HG03108 (cell line): ENCODE results near the gene E2F3.
"Not testable (repeated sequence)": the region's sequence is repeated elsewhere in the genome, so short reads cannot be mapped to it uniquely, and the experiment has no call there.

Experiments used
- ATAC-seq: cut with Tn5 transposase; IDR thresholded peaks from one replicate; pipeline ENCODE4 v1.9.1; 2021; ENCODE audit warnings: moderate library complexity; ENCODE audit not compliant: unreplicated experiment

The E2F3 gene

DNA sequence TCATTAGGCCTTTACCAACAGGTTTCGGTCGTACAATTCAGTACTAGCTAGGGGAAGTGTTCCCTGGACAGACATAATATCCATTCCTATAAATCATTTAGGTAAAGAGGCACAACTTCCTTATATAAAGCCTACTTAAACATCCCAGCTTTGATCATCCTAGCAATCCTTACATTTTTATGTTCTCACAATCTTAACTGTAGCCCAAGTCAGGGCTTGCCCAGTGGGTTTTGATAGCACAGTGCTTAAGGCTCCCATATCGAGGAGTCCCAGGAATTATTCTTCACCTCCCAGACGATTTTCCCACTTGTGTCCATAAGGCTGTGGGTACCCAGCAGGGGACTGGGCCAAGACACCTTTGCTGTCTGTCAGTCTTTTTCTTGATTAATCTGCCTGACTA, 63.2 kb downstream of the E2F3 start:
- ATAC-seq: no peak

DNA sequence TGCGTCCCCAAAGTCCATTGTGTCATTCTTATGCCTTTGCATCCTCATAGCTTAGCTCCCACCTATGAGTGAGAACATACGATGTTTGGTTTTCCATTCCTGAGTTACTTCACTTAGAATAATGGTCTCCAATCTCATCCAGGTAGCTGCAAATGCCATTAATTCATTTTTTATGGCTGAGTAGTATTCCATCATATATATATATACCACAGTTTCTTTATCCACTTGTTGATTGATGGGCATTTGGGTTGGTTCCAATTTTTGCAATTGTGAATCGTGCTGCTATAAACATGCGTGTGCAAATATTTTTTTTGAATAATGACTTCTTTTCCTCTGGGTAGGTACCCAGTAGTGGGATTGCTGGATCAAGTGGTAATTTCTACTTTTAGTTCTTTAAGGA, 63.9 kb downstream of the E2F3 start:
- ATAC-seq: not testable (repeated sequence)

DNA sequence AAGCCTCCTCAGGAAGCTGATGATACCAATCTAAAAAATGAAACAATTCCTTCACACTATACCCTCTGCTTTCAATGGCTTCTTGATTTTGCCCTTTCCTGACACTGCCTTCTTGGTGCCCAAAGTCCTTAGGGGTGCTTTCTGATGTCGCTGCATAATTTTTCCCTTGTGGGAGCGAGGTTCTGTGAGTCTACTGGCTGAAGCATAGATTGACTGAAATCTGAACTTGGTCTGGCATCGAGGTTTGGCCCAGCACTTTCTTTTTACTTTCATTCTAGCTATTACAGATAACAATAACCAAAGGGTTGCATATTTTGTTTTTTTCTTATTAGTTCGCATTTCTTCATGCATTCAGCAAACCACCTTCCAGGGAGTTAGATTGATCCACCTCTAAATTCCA, 65.8 kb downstream of the E2F3 start:
- ATAC-seq: peak; percentile 46

DNA sequence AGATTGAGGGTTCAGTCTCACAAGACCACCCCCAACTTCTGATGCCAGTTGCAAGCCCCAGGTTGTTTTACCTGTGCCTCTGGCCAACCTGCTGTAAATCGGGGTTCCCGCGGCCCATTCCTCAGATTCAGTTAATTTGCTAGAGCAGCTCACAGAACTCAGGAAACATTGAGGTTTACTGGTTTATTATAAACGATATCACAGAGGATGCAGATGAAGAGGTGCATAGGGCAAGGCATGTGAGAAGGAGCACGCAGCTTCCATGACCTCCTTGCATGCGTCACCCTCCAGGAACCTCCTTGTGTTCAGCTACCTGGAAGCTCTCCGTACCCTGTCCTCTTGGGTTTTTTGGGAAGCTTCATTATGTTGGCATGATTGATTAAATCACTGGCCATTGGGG, 66.5 kb downstream of the E2F3 start:
- ATAC-seq: no peak

DNA sequence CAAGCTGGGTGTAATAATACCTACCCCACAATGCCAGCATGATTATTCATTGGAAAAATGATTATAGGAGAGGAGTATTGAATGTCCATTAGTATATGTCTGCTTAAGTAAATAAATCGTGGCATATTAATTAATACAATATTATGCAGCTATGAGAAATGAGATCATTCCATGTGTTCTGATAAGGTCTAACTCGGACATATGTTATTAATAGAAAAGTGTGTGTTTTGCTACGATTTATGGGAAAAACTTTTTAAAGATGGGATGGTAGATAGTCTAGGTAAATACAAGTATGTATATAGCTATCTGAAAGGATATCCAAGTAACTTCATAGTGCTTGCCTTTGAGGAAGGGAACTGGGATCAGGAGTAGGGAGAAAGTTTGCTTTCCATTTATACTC, 71.1 kb downstream of the E2F3 start:
- ATAC-seq: no peak

DNA sequence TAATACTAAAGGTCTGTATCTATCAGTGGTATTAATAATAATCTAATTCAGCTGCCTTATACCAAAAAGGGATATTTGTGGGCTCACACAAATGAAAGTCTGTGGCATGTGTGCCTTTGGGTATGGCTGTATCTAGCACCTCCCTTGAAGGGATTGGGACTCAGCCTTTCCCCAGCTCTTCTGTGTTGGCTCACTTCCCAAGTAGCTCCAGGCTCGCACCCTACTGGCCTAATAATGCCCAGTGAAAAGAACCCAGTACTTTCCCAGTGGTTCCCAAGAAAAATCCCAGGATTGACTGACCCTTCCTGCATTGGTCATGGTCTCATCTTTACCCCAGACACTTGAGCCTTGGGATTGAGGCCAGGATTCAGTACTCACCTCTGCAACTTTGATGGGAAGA, 71.8 kb downstream of the E2F3 start:
- ATAC-seq: no peak

DNA sequence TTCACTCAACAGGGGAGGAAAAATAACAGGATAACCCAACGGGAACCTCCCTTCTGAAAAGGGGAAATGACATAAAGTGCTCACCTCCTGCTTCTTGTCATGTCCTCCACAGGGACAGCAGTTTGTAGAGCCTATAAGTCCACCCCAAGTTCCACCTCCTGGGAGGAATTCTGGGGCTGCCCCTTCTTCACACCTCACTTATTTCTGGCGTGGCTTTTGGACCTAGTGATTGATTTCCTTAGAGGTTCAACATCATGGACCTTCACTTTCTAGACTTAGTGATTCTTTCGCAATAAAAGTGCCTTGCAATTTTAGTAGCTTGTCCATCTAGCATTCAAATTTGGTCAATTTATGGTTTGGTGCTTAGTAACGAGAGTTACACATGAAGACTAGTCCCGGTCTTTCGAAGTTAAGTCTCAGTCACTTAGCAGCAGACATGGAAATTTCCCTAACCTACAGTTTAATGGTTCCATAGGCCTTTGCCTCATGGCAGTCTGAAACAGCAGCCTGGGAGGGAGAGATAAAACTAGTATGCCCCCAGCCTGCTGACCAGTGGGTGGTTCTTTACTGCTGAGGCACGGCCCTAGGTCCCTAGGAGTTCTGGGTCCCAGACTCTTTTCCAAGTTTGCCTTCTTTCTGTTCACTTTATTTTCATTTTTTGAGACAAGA, 73.3 kb downstream of the E2F3 start:
- ATAC-seq: no peak

DNA sequence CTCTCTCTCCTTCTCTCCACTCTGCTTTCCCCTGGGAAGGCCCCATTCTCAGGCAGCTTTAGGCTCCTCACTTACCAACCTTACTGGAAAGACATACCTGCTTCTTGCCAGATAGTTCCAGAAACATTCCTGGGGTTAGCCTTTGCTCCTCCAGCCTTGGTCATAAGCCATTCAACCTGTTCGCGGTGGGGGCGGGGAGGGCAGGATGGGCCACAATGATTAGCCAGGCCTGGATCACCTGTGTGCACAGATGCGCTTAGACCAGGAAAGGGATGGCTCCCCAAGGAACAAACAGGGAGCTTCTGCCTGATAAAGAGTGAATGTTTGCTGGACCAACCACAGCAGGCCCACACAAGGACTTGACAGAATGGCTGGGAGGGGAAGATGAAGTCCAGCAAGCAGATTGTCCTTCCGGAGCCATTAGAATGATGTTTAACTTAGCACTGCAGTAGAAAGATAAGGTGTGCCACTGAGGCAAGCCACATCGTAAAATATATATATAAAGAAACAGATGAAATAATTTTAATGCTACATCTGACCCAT, 74.9 kb downstream of the E2F3 start:
- no peak for ATAC-seq

DNA sequence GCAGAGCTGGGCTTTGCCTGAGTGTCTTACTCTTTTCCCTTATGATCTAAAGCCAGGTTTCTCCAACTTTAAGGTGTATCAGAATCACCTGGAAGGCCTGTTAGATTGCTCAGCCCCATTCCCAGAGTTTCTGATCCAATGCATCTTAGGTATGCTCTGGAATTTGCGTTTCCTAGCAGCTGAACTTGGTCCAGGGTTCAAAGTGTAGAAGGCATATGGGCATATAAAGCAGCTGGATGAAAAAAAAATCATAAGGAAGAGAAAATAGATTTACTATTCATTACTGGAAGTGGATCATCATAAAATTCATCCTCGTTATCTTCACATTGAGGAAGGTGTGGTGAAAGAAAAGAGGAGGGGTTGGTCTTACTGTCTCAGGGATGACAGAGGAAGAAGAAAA, 75.8 kb downstream of the E2F3 start:
- no peak for ATAC-seq

DNA sequence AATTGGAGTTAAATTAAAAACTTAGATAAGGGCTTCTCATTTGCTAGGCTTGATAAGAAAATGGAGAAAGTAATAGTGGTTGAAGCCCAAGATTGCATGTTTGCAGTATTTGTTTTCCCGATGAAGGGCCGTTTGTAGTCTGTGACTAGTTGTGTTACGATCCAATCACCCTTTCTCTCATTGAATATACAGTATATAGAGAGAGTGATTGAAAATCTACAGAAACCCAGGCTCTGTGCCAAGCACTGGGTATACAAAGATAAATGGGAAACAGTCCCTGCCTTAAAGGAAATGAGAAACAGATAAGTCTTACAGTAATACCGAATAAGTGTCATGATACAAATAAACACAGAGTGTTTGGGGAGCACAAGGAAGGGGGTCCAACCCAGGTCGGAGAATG, 77.4 kb downstream of the E2F3 start:
- no peak for ATAC-seq

DNA sequence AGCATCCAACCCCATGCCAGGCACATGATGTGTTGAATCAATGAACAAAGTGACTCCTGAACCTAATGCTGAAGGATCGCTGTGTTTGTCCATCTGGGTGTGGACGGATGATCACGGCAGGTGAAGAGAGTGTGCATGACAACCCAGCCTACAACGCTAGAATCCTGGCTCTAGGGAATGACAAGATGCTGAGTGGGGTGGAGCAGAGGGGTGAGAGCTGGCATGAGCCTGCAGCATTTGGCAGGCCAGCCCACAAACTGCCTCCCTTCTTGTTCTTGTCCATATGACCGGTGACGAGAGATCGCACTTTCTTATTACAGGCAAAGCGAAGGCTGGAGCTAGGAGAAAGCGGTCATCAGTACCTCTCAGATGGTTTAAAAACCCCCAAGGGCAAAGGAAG, 77.8 kb downstream of the E2F3 start:
- ATAC-seq: no peak

DNA sequence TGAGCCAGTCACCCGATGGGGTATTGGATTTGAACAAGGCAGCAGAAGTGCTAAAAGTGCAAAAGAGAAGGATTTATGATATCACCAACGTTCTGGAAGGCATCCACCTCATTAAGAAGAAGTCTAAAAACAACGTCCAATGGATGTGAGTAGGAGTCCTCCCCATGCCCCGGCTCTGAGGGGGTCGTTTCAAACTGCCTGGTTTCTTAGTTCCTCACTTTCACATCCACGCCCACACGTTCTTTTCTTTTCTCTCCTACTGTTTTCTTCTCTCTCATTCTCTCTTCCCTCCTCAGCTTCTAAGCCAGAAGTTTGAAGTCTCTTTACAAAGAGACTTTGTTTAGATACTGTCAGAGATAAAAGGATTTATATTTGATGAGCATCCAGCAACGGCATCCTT, 79.6 kb downstream of the E2F3 start:
- no peak for ATAC-seq

DNA sequence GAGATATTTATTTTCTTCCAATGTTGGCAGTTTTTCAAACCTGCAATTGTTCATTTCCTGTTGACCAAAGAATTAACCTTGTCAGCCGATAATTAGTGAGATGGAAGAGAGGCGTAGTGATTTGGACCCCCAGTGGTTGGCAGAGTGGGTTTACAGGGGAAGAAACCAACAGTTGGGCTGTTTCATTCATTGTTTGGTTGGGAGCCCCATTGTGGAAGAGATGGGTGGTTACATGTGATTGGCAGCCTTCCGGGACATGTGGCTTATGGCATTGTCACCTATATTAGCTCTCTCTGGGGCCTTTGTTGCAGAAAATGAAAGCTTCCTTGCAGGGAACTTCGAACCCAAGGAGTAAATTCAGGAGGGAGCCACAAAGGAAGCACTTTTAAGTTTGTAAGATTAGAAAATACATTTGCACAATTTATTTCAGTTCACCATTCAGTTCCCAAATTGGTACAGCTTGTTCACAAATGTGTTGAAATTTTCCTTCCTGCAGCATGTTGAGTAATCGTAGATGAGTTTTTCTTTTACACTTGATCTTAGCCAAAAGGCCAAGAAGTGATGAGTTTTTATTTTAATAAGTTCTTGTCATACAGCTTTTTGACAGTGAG, 82.3 kb downstream of the E2F3 start:
- no peak for ATAC-seq

DNA sequence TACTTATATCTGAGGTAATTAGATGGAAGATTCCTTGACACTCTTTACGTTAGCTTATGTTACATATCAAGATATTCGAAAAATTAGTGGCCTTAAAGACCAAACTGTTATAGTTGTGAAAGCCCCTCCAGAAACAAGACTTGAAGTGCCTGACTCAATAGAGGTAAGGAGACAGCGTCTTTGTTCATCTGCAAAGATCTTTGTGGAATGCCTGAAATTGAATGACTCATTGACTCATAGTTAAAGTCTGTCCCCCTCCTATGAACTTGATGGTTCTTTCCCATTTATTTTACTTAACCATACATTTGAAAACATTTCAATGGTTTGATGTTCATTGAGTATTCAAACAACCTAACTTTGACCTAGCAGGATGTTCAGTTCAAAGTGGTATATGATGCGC, 85.0 kb downstream of the E2F3 start:
- no peak for ATAC-seq

DNA sequence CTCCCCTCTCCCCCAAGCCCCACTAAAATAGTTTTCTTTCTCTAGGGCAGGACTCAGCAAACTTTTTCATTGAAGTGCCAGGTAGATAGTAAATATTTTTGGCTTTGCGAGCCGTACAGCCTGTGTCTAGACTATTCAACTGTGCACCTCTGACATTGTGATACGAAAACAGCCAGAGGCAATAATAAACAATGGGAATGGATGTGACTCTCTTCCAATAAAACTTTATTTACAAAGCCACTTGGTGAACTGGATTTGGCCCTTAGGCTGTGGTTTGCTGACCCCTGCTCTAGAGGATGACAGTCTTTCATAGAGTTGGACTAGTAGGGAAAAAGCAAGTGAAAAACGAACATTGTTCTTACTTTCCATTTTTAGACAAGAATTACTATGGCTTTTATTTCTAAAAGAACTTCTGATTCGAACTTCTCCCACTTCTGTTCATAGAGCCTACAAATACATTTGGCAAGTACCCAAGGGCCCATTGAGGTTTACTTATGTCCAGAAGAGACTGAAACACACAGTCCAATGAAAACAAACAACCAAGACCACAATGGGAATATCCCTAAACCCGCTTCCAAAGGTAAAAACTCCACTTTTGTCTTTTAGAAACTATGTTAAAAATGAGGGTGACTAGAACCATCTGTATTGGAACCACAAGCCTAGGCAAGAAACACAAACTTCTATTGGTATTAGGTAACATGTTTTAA, 86.1 kb downstream of the E2F3 start:
- no peak for ATAC-seq

DNA sequence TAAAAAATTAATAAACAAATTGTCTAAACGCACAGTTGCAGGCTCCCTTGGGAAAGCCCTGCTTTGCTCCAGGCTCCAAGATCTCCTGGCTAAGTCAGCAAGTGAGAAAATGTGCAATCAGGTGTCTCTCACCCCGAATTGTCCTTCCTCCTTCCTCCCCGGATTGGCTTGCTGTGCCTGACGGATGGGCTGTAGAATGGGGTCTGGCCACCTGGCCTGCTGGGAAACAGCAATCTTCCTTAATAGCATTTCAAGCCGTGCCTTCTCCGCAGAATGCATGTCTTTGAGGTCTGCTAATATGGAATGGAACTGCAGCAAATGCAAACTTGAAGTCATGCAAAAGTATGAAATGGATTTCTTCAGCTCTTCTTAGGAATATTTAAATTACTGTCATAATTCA, 88.9 kb downstream of the E2F3 start:
- no peak for ATAC-seq

DNA sequence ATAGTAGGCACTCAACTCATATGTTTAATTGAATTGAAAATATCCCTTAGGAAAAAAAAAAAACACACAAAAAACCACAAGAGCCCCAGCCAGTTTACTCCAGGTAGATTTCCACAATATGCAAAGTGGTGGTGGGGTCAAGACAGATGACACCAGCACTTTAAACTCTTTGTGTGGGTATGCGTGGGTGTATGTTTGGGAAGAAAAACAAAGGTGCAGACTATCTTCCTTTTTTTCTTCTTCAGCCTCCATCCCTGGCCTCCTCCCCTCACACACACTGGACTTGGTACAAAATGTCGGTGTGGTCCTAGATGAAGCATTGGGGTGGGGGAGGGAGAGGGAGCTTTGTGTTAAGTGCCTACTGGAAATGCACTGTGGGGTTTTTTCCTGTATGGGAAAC, 90.4 kb downstream of the E2F3 start:
- no peak for ATAC-seq

DNA sequence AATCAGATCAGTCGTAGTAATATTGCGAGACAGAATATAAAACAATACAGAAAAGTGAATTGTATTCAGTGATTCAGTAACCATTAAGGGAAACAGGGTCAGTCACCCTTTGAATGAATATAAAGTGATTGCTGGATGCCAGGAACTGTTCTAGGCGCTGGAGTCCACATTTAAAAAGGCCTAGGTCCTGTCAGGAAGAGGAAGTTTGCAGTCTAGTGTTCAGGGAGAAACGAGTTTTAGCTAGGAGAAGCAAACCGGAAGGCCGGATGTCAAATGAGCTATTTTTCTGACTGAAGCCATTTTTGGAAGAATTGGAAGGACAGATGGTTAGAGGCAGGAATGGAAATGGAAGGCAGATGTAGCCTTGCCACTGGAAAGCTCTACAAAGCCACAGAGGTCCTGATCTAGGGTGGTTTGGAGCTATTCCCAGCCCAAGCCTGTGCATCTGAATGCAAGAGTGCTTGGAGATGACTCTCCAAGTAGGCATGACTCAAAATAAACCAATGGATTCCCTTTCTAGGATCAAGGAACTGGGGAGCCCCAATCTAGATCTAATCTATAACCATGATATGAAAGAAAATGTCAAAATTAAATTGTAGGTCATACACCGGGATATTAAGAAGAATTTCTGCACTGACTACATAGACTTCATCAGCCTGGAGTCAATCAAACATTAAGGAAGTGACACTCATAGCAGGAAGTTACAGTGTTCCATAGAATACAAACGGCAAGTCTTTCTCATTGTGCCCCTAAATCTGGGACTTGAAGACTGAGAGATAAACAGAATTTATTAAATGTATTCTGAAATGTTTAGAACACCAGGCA, 95.7 kb downstream of the E2F3 start:
- no peak for ATAC-seq

DNA sequence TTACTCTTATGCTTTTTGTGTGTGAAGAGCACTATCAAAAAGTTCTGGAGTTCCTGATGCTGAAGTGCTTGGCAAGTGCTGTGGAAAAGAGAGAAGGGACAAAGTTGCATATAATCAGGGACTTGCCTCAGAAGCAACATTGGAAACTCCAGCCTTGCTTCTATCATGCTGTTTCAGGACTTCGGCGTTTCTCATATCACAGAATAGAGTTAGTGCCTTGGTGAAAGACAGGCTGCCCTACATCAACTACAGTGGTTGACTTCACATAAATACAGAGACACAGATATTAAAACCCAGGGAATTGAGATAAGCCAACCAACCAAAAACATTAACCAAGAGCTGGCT, 96.3 kb downstream of the E2F3 start:
- no peak for ATAC-seq

DNA sequence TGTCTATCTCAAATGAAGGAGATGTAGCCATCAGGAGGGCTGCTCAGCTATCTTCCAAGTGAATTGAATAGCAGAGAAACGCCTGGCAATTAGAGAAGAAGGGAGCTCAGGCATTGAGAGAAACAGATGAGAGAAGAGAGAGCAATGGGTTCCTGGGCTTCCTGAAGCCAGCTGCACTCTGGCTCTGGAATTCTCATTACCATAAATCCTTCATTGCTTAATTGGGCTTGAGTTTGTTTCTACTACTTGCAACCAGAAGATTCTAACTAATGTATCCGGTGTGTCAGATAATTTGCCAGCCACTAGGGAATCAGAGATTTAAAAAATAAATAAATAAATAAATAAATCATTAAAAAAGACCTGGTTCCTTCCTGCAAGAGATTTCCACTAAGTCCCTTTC, 107.5 kb downstream of the E2F3 start:
- no peak for ATAC-seq

DNA sequence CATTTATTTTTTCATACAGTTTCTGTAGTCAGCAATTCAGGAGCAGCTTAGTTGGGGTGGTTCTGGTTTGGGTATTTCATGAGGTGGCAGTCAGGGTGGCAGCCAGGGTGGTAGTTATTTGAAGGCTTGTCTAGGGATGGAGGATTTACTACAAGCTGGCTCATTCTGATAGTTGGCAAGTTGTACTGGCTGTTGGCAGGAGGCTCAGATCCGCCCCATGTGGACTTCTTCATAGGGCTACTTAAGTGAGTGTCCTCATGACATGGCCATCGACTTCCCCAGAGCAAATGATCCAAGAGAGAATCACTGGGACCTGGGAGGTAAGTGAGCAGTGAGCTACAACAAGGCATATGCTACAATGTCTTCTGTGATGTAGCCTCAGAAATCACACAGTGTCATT, 110.2 kb downstream of the E2F3 start:
- no peak for ATAC-seq

DNA sequence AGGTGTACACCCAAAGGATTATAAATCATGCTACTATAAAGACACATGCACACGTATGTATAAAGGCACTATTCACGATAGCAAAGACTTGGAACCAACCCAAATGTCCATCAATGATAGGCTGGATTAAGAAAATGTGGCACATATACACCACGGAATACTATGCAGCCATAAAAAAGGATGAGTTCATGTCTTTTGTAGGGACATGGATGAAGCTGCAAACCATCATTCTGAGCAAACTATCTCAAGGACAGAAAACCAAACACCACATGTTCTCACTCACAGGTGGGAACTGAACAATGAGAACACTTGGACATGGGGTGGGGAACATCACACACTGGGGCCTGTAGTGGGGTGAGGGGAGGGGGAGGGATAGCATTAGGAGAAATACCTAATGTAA, 123.5 kb downstream of the E2F3 start:
- not testable (repeated sequence) for ATAC-seq
